ENCODE measurements around the gene BCO1. TPM values are rescaled to one million over a fixed set of nuclear protein-coding genes. Genes with fewer than 3 reads are reported as not detected.

The BCO1 gene
- total RNA-seq, 2 experiments from 2014 or later: not detected

DNA sequence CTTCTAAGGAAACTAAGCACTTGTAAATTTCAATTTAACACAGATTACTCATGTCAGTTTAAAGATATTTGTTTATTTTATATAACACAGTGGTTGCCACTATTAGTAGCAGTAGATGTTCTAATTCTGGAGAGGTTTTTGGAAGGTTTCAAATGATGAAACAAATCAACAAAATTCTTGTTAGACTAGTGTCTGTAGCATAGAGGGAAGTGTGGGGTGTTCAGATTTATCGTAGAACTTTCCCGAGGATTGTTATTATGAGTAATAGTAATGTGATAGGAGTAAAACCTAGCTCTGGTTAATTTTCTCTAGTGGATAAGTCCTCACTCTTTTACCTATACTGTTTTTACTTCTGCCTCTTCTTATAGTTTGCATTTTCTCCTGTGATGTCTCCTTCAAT lies 82.5 kb downstream of the BCO1 start:
- CTCF ChIA-PET: no interaction called here
- H3K4me3 Mint-ChIP-seq: no peak overlapping the region
- peaks cover 18% of the 10 kb centered on the region for H3K4me1 Mint-ChIP-seq
- peaks cover 3% of the 10 kb centered on the region for H3K36me3 Mint-ChIP-seq (ENCODE audit: low read depth)
- no peak overlapping the region for H3K27ac Mint-ChIP-seq
- no peaks in the 10 kb centered on the region for H3K27me3 Mint-ChIP-seq
- no peak for DNase-seq
- POLR2A ChIA-PET: no interaction called here
- no peaks in the 10 kb centered on the region for H3K9me3 Mint-ChIP-seq

DNA sequence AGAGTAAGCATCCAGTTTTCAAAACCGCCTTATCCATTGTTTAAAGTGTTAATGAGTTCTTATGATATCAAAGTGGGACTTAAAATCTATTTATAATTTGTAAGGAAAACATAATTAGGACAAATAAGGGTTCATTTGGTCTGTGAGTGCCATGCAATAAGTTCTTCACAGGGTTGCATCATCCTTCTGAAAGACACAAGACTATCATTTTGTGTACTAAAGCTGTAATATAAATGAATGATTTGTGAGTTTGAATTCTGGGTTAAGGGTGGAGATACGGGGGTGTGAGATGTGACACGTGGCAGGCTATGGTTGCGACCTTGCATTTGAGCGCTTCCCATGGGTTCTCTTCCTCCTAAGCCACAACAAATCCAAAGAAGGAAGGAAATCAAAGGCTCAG lies 83.0 kb downstream of the BCO1 start:
- CTCF ChIA-PET: no interaction called here
- POLR2A ChIA-PET: no interaction called here
- Mint-ChIP-seq H3K4me1 (peaks cover 13% of the 10 kb centered on the region), H3K27ac (no peak overlapping the region), H3K36me3 (ENCODE audit: low read depth) (peaks cover 3% of the 10 kb centered on the region), H3K4me3 (no peak overlapping the region), H3K27me3 (no peaks in the 10 kb centered on the region), H3K9me3 (no peaks in the 10 kb centered on the region)
- no peak for DNase-seq

DNA sequence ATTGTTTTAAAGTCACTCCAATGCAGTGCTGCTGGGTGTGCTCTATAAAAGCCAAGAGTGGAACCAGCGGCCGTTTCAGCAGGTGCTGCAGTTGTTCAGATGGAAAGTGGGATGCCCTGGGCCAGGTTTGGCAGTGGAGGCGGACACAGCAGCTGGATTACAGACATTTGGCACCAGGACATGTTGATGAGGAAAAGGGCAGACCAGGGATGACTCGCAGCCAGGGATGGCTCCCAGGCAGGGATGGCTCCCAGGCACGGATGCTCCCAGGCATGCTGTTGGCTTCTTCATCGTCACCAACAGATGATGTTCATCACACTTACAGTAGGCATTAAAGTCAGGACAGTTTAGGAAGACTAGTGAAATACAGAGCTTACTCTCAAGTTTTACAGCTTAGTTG lies 86.3 kb downstream of the BCO1 start:
- Mint-ChIP-seq H3K9me3 (no peaks in the 10 kb centered on the region), H3K27ac (no peak overlapping the region), H3K36me3 (ENCODE audit: low read depth) (peaks cover 3% of the 10 kb centered on the region), H3K4me3 (no peak overlapping the region), H3K4me1 (no peaks in the 10 kb centered on the region), H3K27me3 (no peaks in the 10 kb centered on the region)
- CTCF ChIA-PET: no interaction called here
- no peak for DNase-seq
- POLR2A ChIA-PET: interaction anchor here (0.7 kb wide), 1 partner anchor 15 kb away, joined by 3 read pairs; no protein-coding TSS in a partner anchor

DNA sequence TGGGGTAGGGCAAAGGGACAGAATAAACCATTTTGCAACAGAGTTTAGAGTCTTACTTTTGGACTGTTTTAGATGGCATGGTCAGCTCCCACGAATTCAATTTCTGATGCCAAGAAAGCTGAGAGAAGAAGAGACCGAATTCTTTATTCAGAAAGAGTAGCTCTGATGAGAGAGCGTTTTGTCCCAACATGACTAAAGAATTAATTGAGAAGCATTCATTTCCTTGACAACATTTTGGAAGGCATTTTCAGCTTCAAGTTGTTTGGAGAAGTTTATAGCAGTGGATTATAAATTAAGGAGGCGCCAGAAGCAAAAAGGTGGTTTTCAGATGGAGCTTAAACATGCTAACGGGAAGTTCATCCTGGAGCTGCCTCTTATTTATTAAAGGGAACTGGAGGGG lies 88.5 kb downstream of the BCO1 start:
- H3K27me3 Mint-ChIP-seq: no peaks in the 10 kb centered on the region
- H3K36me3 Mint-ChIP-seq (ENCODE audit: low read depth): peaks cover 6% of the 10 kb centered on the region
- no peak for DNase-seq
- no peak overlapping the region for H3K4me3 Mint-ChIP-seq
- ChIA-PET POLR2A (no interaction called here), CTCF (interaction anchor here (0.9 kb wide), 1 partner anchor 14 kb away, joined by 4 read pairs; no protein-coding TSS in a partner anchor)
- no peak overlapping the region for H3K27ac Mint-ChIP-seq
- no peaks in the 10 kb centered on the region for H3K9me3 Mint-ChIP-seq
- no peaks in the 10 kb centered on the region for H3K4me1 Mint-ChIP-seq

DNA sequence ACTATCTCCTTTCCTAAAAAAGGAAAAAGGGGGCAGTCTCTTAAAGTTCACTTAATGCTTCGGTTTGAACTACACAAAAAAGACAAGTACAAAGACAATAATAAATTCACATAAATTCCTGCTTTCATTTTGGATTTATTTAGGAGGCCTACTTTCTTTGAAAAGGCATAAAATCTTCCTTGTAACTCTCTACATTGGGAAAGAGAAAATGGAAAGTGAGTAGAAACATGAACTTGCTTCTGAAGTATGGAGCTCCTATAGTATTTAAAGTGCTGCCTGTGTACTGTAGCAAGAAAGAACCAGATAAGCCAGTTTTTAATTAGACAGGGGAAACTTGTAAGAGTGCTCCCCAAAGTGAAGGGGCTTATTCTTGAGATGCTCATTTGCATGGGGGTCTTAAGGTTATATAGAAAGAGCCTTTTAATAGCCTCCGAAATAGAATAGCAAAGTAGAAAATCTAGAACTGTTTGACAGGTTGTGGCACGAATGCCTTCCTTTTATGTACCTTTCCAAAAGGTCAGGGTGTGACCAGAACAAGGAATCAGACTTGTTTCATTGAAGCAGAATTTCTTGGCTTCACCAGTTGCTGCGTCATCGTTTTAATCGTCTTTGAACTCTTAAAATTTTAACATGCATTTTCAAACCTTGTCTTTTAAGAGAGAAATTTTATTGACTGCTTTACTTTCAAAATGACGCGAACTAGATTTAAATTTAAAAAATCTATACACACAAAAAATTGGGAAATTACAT lies 89.1 kb downstream of the BCO1 start:
- Mint-ChIP-seq H3K27me3 (no peaks in the 10 kb centered on the region), H3K4me3 (no peak overlapping the region), H3K27ac (no peak overlapping the region), H3K4me1 (no peaks in the 10 kb centered on the region), H3K9me3 (no peaks in the 10 kb centered on the region), H3K36me3 (ENCODE audit: low read depth) (peaks cover 6% of the 10 kb centered on the region)
- POLR2A ChIA-PET: no interaction called here
- DNase-seq: no peak
- CTCF ChIA-PET: interaction anchor here (0.9 kb wide), 1 partner anchor 15 kb away, joined by 4 read pairs; no protein-coding TSS in a partner anchor

DNA sequence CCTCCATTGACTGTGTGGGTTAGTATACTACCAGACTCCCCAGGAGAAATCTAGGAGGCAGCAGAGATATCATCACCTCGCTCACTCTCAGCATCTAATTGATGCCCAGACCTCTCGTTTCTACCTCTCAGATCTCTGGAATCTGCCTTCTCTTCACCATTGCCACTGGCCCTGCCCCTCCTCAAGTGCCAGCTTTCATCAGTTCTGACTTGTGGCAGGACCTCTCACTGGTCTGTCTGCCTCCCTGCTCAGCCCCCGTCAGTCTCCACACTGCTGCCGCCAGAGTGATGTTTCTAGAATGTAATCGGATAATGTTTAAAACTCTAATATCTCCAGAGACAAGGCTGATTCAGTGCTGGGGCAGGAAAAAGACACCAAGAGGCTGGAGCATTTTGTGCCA lies 91.5 kb downstream of the BCO1 start:
- ChIA-PET CTCF (no interaction called here), POLR2A (no interaction called here)
- Mint-ChIP-seq H3K36me3 (ENCODE audit: low read depth) (peaks cover 8% of the 10 kb centered on the region), H3K4me3 (no peak overlapping the region), H3K9me3 (no peaks in the 10 kb centered on the region), H3K27ac (no peak overlapping the region), H3K27me3 (no peaks in the 10 kb centered on the region), H3K4me1 (peaks cover 3% of the 10 kb centered on the region)
- DNase-seq: no peak

DNA sequence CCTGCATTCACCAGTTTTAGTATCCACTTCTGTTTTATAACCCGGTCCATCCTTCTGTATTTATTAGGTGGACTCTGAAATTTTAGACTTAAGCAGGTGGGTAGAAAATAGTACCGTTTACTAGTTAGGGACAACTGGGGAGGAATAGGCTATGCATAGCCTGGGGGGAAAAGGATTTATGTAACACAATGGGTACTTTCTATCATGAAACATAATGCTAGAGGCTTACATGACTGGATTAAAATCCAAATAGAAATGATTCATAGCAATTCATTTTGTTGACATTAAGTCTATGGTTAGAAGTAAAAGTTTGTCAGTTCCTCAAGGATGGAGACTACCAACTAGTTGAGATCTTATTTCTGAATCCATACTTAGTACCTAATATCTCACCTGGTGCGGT lies 94.9 kb downstream of the BCO1 start:
- Mint-ChIP-seq H3K27ac (no peak overlapping the region), H3K4me3 (no peak overlapping the region), H3K36me3 (ENCODE audit: low read depth) (peaks cover 11% of the 10 kb centered on the region), H3K27me3 (no peaks in the 10 kb centered on the region), H3K9me3 (no peaks in the 10 kb centered on the region), H3K4me1 (peaks cover 8% of the 10 kb centered on the region)
- no peak for DNase-seq
- POLR2A ChIA-PET: no interaction called here
- CTCF ChIA-PET: no interaction called here

DNA sequence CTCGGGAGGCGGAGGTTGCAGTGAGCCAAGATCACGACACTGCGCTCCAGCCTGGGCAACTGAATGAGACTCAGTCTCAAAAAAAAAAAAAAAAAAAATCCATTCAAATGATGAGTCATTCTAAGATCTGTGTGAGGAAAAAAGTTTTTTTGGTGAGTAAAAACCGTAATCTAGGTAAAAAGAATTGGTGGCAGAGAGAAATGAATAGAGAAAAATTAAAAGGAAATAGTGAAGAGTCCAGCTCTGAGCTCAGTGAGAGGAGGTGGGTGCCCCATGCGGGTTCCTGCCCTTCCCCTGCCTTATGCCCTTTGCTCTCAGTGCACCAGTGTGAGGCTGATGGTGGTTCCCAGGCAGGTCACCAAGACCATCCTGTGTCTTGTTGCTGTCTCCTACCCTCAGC lies 97.2 kb downstream of the BCO1 start:
- ChIA-PET CTCF (no interaction called here), POLR2A (interaction anchor here (0.7 kb wide), 2 partner anchors 12 to 186 kb away, joined by 3 to 4 read pairs; no protein-coding TSS in a partner anchor)
- no peak overlapping the region for H3K4me3 Mint-ChIP-seq
- H3K36me3 Mint-ChIP-seq (ENCODE audit: low read depth): peaks cover 17% of the 10 kb centered on the region
- no peak for DNase-seq
- H3K27ac Mint-ChIP-seq: no peak overlapping the region
- H3K27me3 Mint-ChIP-seq: no peaks in the 10 kb centered on the region
- no peaks in the 10 kb centered on the region for H3K9me3 Mint-ChIP-seq
- peaks cover 8% of the 10 kb centered on the region for H3K4me1 Mint-ChIP-seq

DNA sequence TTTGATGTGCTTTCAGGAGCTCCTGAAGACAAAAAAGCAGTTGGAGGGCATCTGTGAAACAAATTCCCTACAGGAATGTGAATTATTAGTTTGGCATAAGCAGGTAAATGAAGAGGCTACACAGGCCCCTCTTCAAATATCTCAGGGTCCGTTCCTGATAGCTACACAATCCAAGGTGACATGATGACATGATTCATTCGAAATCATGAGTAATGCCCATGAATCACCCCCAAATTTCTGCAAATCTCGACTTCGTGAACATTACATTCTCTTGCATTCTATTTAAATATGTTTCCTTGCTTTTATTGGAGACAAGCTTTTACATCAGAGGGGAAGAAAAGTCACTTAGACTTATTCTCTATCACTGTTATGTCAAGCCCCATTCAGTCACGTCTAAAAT lies 98.6 kb downstream of the BCO1 start:
- H3K9me3 Mint-ChIP-seq: peaks cover 8% of the 10 kb centered on the region

More for the DNA sequence above, 98.6 kb downstream of the BCO1 start:
- Mint-ChIP-seq H3K36me3 (ENCODE audit: low read depth) (peaks cover 15% of the 10 kb centered on the region), H3K27ac (no peak overlapping the region), H3K27me3 (no peaks in the 10 kb centered on the region), H3K4me3 (no peak overlapping the region), H3K4me1 (peaks cover 8% of the 10 kb centered on the region)
- no peak for DNase-seq
- ChIA-PET CTCF (interaction anchor here (0.7 kb wide), 1 partner anchor 28 kb away, joined by 3 read pairs; no protein-coding TSS in a partner anchor), POLR2A (no interaction called here)

Other genes with a start within 250 kb of the BCO1 start
- gene CMC2, start 231.8 kb upstream of the BCO1 start, total RNA-seq: 10 to 100 TPM; 90.7 to 99.9 TPM
- 10 to 100 TPM; 62.2 to 66.9 TPM for gene CENPN, start 231.5 kb upstream of the BCO1 start, total RNA-seq
- gene ATMIN, start 202.8 kb upstream of the BCO1 start, total RNA-seq: 10 to 100 TPM; 29.6 to 33.8 TPM
- gene C16orf46, start 161.5 kb upstream of the BCO1 start, total RNA-seq: under 1 TPM in 1 of 2 experiments, not detected in 1; 0.73 TPM
- 1 to 10 TPM; 3.5 to 6.6 TPM for gene GCSH, start 142.3 kb upstream of the BCO1 start, total RNA-seq
- 1 to 10 TPM; 8.4 to 8.9 TPM for gene GAN, start 76.3 kb downstream of the BCO1 start, total RNA-seq
- gene CMIP, start 206.1 kb downstream of the BCO1 start, total RNA-seq: 10 to 100 TPM; 57.1 to 58.3 TPM